ENCODE measurements around the gene FOXD4L3.
"Not testable (repeated sequence)": the region's sequence is repeated elsewhere in the genome, so short reads cannot be mapped to it uniquely, and the experiment has no call there.

Gene FOXD4L3

DNA sequence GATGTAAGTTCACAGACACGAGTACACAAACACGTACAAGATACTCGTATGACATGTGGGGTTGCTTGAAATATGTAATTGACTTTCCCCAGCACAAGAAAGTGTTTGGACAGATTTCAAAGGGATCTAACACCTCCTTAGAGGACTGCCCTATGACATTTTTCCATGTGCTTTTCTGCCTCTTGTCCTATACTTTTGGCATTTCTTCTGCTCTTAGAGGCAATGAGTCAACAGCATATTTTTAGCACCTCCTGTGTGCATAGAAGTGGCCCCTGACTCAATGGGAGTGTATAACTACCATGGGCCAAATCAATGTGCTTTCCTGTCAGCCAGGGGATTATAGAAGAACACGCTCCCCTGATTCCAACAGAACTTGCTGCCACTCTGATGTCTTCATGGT, 49.0 kb downstream of the FOXD4L3 start:
- not testable (repeated sequence) for DNase-seq
